ENCODE results near the gene ELL2.

- TF ChIP-seq EP300 (IDR thresholded peaks at IDR 0.05; ENCODE audit: borderline replicate concordance in 1 of 2, low read depth in 1 of 2, low read length in 1 of 2) (no peak), PBX3 (IDR thresholded peaks at IDR 0.05) (no peak), CTCF (IDR thresholded peaks at IDR 0.05) (no peak), TAF1 (IDR thresholded peaks at IDR 0.05; ENCODE audit: borderline replicate concordance, low read depth, low read length) (no peak), SIN3A (IDR thresholded peaks at IDR 0.05; ENCODE audit: borderline replicate concordance, low read depth, low read length) (no peak), YY1 (IDR thresholded peaks at IDR 0.05; ENCODE audit: low read depth) (no peak), SMC3 (IDR thresholded peaks at IDR 0.05; ENCODE audit: low read depth, low read length) (no peak), REST (IDR thresholded peaks at IDR 0.05; ENCODE audit: low read depth, low read length) (no peak), POLR2AphosphoS5 (IDR thresholded peaks at IDR 0.05; ENCODE audit: low read depth, low read length) (no peak), FOSL2 (IDR thresholded peaks at IDR 0.05; ENCODE audit: borderline replicate concordance, low read depth) (no peak), CHD2 (IDR thresholded peaks at IDR 0.05; ENCODE audit: low read length, partially characterized antibody) (no peak), USF2 (IDR thresholded peaks at IDR 0.05; ENCODE audit: borderline replicate concordance, low read depth, low read length) (no peak), RAD21 (IDR thresholded peaks at IDR 0.05; ENCODE audit: low read length) (no peak)
These were observed 30.4 kb downstream of the ELL2 start for GRCh38 chr5:95931079-95931833.

Measured in SK-N-SH (cell line).